Testis (tissue), 3 donors: ENCODE data around the gene TM9SF3. TPM values are rescaled to one million over a fixed set of nuclear protein-coding genes. Genes with fewer than 3 reads are reported as not detected.

Experiments
- DNase-seq: peaks from one replicate; pipeline ENCODE4 v3.0.0-alpha.2; 2019
- H3K27ac ChIP-seq, 2 donors: fragments of 200-600 bp; sonication (generic); one replicate each; pipeline ENCODE4 v1.5.1; 2019
- H3K27me3 ChIP-seq: fragments of 200-600 bp; sonication (generic); one replicate; pipeline ENCODE4 v1.5.1; 2019
- H3K36me3 ChIP-seq: fragments of 200-600 bp; sonication (generic); one replicate; pipeline ENCODE4 v1.5.1; 2017; ENCODE audit warnings: low read depth; ENCODE audit errors: missing control alignments
- H3K4me1 ChIP-seq: fragments of 200-600 bp; sonication (generic); one replicate; pipeline ENCODE4 v1.5.1; 2019
- H3K4me3 ChIP-seq, 2 donors: fragments of 200-600 bp; sonication (generic); one replicate each; pipeline ENCODE4 v1.5.1; 2017 to 2019
- H3K9me3 ChIP-seq: fragments of 200-600 bp; sonication (generic); one replicate; pipeline ENCODE4 v1.5.1; 2017
- CTCF ChIP-seq, 3 experiments: fragments of 450-650 bp in 2 of 3; fragments of 200-600 bp in 1 of 3; sonication (generic) in 1 of 3; IDR thresholded peaks; one replicate each; pipeline ENCODE4 v1.5.1; 2016 to 2019; ENCODE audit warnings: antibody characterized with exemption in 3 of 3, mild to moderate bottlenecking in 2 of 3, moderate library complexity in 1 of 3
- POLR2A ChIP-seq: fragments of 450-650 bp; IDR thresholded peaks from one replicate; pipeline ENCODE4 v1.6.1; 2017; ENCODE audit warnings: antibody characterized with exemption, mild to moderate bottlenecking, moderate library complexity
- WGBS, 2 donors: methylation state at CpG; one replicate each; pipeline ENCODE4 v1.1.5; 2018; 5-methylcytosine and 5-hydroxymethylcytosine counted together
- intact Hi-C: fragments of 100-400 bp; cut with DNase I; formaldehyde crosslinking; loops from one replicate; pipeline ENCODE4 v1.15.1; 2023; ENCODE audit warnings: low total_unique reads
- polyA plus RNA-seq: library from polyadenylated mRNA; stranded (reverse); fragments of 350-450 nt; fragmentation: Illumina TruSeq; extraction: RNeasy Lipid Tissue Mini Kit (QIAGEN cat#74804); gene quantifications from one replicate; pipeline ENCODE4 v1.2.3, GENCODE V29; 2014; ENCODE audit warnings: low read depth, low replicate concordance; ENCODE audit not compliant: insufficient read depth
- total RNA-seq, 2 donors: library from RNA; depleted of rRNA; stranded (reverse); fragments of >200 nt; gene quantifications; one replicate each; pipeline ENCODE4 v1.2.3, GENCODE V29; 2016

TM9SF3 gene
- total and polyA plus RNA-seq, 3 donors from 2014 or later = 67.8 to 69.8 (median 69.3) TPM

- WGBS, 2 donors = 86 to 97% methylated on average over 1 of the region's 1 CpG
- TF ChIP-seq POLR2A (no peak), CTCF (IDR thresholded peaks at IDR 0.05) (no peak)
- intact Hi-C loops = no loop called here
- H3K4me1 ChIP-seq = no peaks in the 10 kb centered on the region
- no peaks in the 10 kb centered on the region for H3K36me3 ChIP-seq
- no peak for DNase-seq
- H3K4me3 ChIP-seq = no peak overlapping the region
- no peak overlapping the region for H3K27ac ChIP-seq
- H3K9me3 ChIP-seq = no peaks in the 10 kb centered on the region
- H3K27me3 ChIP-seq = no peaks in the 10 kb centered on the region
Observed at GRCh38 chr10:96538683-96539082, 48.1 kb downstream of the TM9SF3 start.

DNA sequence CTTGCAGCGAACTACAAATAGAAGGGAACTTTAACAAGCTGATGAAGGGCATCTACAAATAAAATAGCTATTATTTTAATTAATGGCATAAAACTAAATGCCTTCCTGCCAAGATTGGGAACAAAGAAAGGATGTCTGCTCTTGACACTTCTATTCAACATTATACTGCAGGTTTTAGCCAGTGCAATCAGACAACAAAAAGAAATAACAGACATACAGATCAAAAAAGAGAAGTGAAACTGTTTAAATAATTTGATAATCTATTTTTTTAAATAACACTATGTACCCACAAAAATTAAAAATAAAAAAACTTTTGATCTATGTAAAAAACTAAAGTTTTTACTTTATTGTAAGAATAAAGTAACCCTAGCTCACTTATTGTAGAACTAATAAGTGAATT lies 50.7 kb downstream of the TM9SF3 start:
- Histone ChIP-seq H3K4me1 (no peaks in the 10 kb centered on the region), H3K27me3 (no peaks in the 10 kb centered on the region), H3K4me3 (no peak overlapping the region), H3K9me3 (no peaks in the 10 kb centered on the region), H3K36me3 (no peaks in the 10 kb centered on the region), H3K27ac (no peak overlapping the region)
- TF ChIP-seq CTCF (IDR thresholded peaks at IDR 0.05) = no peak
- no peak for TF ChIP-seq POLR2A
- intact Hi-C loops = no loop called here
- 88 to 94% methylated on average over 1 of the region's 1 CpG for WGBS, 2 donors
- no peak for DNase-seq

DNA sequence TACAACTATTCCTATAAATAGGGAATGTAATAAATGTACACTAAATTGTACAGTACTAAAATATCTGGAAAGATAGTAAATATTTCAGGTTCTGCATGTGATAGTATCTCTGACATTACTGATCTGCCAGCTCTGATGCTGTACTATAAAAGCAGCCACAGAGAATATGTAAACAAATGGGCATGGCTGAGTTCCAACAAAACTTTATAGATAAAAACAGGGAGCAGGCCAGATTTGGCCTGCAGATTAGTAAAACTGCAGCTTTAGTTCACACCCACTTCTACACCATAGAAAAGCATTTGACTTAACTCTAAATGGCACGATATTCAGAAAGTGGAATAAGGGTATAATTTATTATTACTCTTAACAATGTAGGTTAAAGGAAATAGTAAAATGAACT lies 54.3 kb downstream of the TM9SF3 start:
- no peak for DNase-seq
- H3K4me3 ChIP-seq = no peak overlapping the region
- TF ChIP-seq CTCF (IDR thresholded peaks at IDR 0.05) (no peak), POLR2A (no peak)
- WGBS, 2 donors = 38 to 85% methylated on average over 1 of the region's 1 CpG
- H3K4me1 ChIP-seq = no peaks in the 10 kb centered on the region
- no peaks in the 10 kb centered on the region for H3K36me3 ChIP-seq
- H3K27me3 ChIP-seq = no peaks in the 10 kb centered on the region
- H3K9me3 ChIP-seq = no peaks in the 10 kb centered on the region
- H3K27ac ChIP-seq = no peak overlapping the region
- intact Hi-C loops = no loop called here

DNA sequence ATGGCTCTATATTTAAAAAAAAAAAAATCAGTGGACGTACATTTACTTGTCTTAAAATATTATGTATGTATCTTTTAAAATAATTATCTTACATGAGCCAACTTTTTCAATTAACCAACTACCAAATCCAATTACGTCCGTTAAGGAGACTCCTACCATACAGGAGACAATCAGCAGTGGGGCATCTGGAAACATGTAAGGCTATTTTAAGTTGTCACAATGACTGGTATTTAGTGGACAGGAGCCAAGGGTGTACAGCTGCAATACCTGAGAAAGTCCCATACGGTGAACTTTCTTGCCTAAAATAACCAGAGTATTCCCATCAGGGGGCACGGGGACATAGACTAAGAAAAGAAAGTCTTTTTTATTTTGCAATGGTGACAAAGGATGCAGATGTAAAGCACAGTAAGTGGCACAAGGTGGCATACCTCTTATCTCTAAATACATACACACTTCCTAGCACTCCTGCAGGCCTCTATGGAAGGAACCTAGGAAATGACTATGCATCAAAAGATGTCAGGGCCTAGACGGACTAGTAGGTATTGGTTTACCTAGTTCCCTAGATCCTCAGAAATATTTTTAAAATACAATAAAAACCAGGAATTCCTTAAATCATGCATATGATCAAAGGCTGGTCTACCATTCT lies 57.1 kb downstream of the TM9SF3 start:
- WGBS, 2 donors = 83 to 87% methylated on average over 6 of the region's 6 CpGs
- TF ChIP-seq CTCF (IDR thresholded peaks at IDR 0.05) (no peak), POLR2A (no peak)
- H3K36me3 ChIP-seq = no peaks in the 10 kb centered on the region
- DNase-seq = no peak
- no peaks in the 10 kb centered on the region for H3K4me1 ChIP-seq
- no peak overlapping the region for H3K4me3 ChIP-seq
- H3K27ac ChIP-seq = no peak overlapping the region
- intact Hi-C loops = no loop called here
- H3K27me3 ChIP-seq = no peaks in the 10 kb centered on the region
- no peaks in the 10 kb centered on the region for H3K9me3 ChIP-seq

- intact Hi-C loops = no loop called here
- H3K4me1 ChIP-seq = no peaks in the 10 kb centered on the region
- H3K4me3 ChIP-seq = no peak overlapping the region
- 66 to 76% methylated on average over 1 of the region's 1 CpG for WGBS, 2 donors
- no peaks in the 10 kb centered on the region for H3K27me3 ChIP-seq
- H3K36me3 ChIP-seq = no peaks in the 10 kb centered on the region
- TF ChIP-seq POLR2A = no peak
- TF ChIP-seq CTCF (IDR thresholded peaks at IDR 0.05) = no peak
- no peak for DNase-seq
- H3K9me3 ChIP-seq = no peaks in the 10 kb centered on the region
- no peak overlapping the region for H3K27ac ChIP-seq
Observed at GRCh38 chr10:96524741-96525140, 62.1 kb downstream of the TM9SF3 start.
